Activated CD4-positive, alpha-beta memory T cell treated with anti-CD3 and anti-CD28 coated beads, Interleukin-2, amount 10 ng/mL, durations not matched to agents 7 days and 5 days (primary cell): ENCODE measurements around the gene TRMO. TPM values are rescaled to one million over a fixed set of nuclear protein-coding genes. Genes with fewer than 3 reads are reported as not detected.
"Not testable (repeated sequence)": the region's sequence is repeated elsewhere in the genome, so short reads cannot be mapped to it uniquely, and the experiment has no call there.

Source experiments
- CTCF ChIA-PET: fragments of 350-600 bp; sonication (Branson Sonifier 250); formaldehyde crosslinking; loops from one replicate; lab custom pipeline; 2021; ENCODE audit warnings: antibody characterized with exemption, inconsistent platforms; lab: Charles Lee
- POLR2A ChIA-PET: fragments of 350-600 bp; sonication (Branson Sonifier 250); formaldehyde crosslinking; loops from one replicate; lab custom pipeline; 2021; ENCODE audit warnings: antibody characterized with exemption; lab: Charles Lee
- DNase-seq: peaks from one replicate; pipeline ENCODE4 v3.0.0-alpha.2; 2020
- H3K27ac Mint-ChIP-seq: one replicate; pipeline ENCODE4 v1.8.0; 2021; ENCODE audit warnings: mild to moderate bottlenecking, mixed read lengths
- H3K27me3 Mint-ChIP-seq: one replicate; pipeline ENCODE4 v1.8.0; 2021; ENCODE audit warnings: mixed read lengths
- H3K36me3 Mint-ChIP-seq: one replicate; pipeline ENCODE4 v1.8.0; 2021; ENCODE audit warnings: low read depth, mixed read lengths
- H3K4me1 Mint-ChIP-seq: one replicate; pipeline ENCODE4 v1.8.0; 2021; ENCODE audit warnings: mixed read lengths
- H3K4me3 Mint-ChIP-seq: one replicate; pipeline ENCODE4 v1.8.0; 2021; ENCODE audit warnings: mild to moderate bottlenecking, mixed read lengths
- H3K9me3 Mint-ChIP-seq: one replicate; pipeline ENCODE4 v1.8.0; 2021; ENCODE audit warnings: mixed read lengths
- total RNA-seq, 2 experiments: library from RNA; stranded (reverse); gene quantifications; one replicate each; pipeline ENCODE4 v1.2.3, GENCODE V29; 2021

TRMO gene, protein sequence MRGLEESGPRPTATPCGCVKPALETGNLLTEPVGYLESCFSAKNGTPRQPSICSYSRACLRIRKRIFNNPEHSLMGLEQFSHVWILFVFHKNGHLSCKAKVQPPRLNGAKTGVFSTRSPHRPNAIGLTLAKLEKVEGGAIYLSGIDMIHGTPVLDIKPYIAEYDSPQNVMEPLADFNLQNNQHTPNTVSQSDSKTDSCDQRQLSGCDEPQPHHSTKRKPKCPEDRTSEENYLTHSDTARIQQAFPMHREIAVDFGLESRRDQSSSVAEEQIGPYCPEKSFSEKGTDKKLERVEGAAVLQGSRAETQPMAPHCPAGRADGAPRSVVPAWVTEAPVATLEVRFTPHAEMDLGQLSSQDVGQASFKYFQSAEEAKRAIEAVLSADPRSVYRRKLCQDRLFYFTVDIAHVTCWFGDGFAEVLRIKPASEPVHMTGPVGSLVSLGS
- total RNA-seq = 10 to 100 TPM; 25.4 to 27.4 TPM

DNA sequence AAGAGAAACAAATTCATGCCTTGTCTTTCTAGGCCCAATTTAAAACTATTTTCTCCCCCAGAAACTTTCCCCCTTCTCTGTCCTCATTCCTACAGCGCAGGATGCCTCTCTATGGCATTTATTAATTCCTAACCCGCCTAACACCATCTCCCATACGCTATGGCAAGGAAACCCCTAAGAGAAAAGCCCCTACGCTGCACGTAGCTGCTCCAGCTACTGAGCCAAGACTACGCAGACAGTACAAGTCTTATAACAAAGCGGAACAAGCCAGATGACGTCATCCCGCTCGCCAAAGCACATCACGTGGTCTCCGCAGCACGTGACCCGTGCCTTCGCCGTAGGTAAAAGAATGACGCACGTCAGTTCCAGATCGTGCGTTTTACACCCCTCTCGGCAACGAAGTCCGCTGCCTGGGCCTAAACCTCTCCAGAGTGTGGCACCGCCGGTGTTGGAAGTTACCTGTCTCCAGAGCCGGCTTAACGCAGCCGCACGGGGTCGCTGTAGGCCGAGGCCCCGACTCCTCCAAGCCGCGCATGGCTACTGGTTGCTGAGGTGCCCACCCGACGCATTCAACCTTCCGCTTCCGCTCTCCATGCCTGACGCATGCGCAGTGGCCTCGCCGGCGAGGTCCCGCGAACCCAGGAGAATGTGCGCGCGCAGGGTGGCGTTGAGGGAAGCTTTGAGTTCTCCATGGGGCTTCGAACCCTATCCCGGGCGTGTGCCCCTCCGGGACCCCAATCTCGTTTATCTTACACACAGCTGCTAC is at the start of gene TRMO:
Gene TRMO (minus strand): TSS at position 542 of the 766 bp plus-strand sequence. CDS start 7 bp downstream, at position 535.
- H3K36me3 Mint-ChIP-seq = peaks cover 11% of the 10 kb centered on the region
- peaks cover 4% of the 10 kb centered on the region for H3K27me3 Mint-ChIP-seq
- DNase-seq = peak; percentile 98
- CTCF ChIA-PET = interaction anchor here (0.6 to 9.2 kb wide), 37 partner anchors 8 to 391 kb away, joined by 3 to 175 read pairs (median 6); partner anchors contain the start of genes ANP32B, NANS and TBC1D2
- peaks cover 51% of the 10 kb centered on the region for H3K4me1 Mint-ChIP-seq
- peak within 1 kb of the TSS; percentile 93 for H3K4me3 Mint-ChIP-seq
- no peaks in the 10 kb centered on the region for H3K9me3 Mint-ChIP-seq
- peak within 1 kb of the TSS; percentile 98 for H3K27ac Mint-ChIP-seq
- POLR2A ChIA-PET = interaction anchor here (0.6 to 8.1 kb wide), 42 partner anchors 8 to 497 kb away, joined by 3 to 360 read pairs (median 6); partner anchors contain the start of genes ANP32B, HEMGN, NANS and NCBP1

DNA sequence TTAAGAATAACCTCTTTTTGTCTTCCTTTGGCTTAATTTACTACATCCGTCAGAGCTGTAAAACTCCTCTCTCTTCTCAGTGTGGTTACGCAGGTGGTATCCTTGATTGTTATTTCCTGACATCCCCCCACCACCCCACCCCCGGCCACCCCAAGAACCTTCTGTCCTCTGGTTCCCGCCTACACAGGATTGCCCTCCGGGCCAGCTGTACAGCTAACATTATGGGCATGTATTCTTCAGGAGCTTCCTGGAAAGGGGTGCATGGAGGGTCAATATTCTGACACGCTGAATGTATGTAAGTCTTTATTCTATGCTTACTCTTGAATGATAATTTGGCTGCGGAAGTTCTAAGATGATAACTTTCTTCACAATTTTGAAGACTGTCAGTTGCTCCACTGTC is 47.9 kb upstream of the TRMO start:
- POLR2A ChIA-PET = interaction anchor here (1.1 kb wide), 1 partner anchor 12 kb away, joined by 3 read pairs; no protein-coding TSS in a partner anchor
- H3K4me3 Mint-ChIP-seq = no peak overlapping the region
- DNase-seq = no peak
- no peaks in the 10 kb centered on the region for H3K36me3 Mint-ChIP-seq
- no peaks in the 10 kb centered on the region for H3K4me1 Mint-ChIP-seq
- peaks cover 18% of the 10 kb centered on the region for H3K27me3 Mint-ChIP-seq
- CTCF ChIA-PET = no interaction called here
- no peaks in the 10 kb centered on the region for H3K9me3 Mint-ChIP-seq
- H3K27ac Mint-ChIP-seq = no peak overlapping the region

DNA sequence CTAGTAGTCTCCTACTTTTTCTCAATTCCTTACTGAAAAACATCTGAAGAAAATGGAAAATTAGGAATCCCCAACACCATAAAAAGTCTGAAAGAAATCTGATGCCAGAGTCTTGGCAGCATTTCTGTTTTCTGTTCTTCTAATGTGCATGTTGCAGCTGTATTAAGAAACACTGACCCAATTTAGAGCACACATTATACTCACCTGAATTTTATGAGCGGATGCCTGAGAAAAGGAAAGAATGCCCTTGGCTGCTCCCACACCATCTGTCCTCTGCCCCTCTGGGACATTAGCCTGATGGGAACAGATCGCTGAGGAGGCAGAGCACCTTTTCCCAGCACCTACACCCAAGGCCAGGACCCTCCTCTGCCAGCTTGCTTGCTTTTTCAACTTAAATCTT is 46.7 kb upstream of the TRMO start:
- H3K4me1 Mint-ChIP-seq = peaks cover 1% of the 10 kb centered on the region
- POLR2A ChIA-PET = no interaction called here
- CTCF ChIA-PET = no interaction called here
- no peaks in the 10 kb centered on the region for H3K36me3 Mint-ChIP-seq
- DNase-seq = no peak
- H3K4me3 Mint-ChIP-seq = no peak overlapping the region
- H3K27ac Mint-ChIP-seq = no peak overlapping the region
- H3K27me3 Mint-ChIP-seq = peaks cover 17% of the 10 kb centered on the region
- no peaks in the 10 kb centered on the region for H3K9me3 Mint-ChIP-seq

DNA sequence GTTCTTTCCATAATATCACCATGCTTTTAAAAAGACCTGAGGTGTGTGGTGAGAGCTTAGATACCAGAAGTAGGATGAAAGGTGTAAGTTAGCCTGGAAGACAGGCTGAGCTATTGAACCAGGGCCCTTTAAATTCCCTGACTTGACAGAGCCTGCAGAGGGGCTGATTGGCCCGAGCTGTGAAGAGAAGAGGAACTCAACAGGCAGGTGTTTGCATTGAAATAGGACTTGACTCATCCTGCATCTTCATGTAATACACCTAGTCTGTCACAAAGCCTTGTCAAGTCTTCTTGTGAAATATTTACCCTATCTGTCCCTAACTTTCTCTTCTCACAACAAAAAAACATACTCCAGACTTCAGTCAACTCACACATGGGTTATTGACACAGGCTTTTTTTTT is 44.2 kb upstream of the TRMO start:
- H3K36me3 Mint-ChIP-seq = no peaks in the 10 kb centered on the region
- no peak overlapping the region for H3K4me3 Mint-ChIP-seq
- ChIA-PET CTCF (interaction anchor here (2.1 kb wide), 1 partner anchor 10 kb away, joined by 5 read pairs; no protein-coding TSS in a partner anchor), POLR2A (interaction anchor here (1.1 kb wide), 1 partner anchor 30 kb away, joined by 3 read pairs; no protein-coding TSS in a partner anchor)
- H3K27ac Mint-ChIP-seq = no peak overlapping the region
- no peak for DNase-seq
- no peaks in the 10 kb centered on the region for H3K9me3 Mint-ChIP-seq
- H3K27me3 Mint-ChIP-seq = peaks cover 1% of the 10 kb centered on the region
- peaks cover 10% of the 10 kb centered on the region for H3K4me1 Mint-ChIP-seq

DNA sequence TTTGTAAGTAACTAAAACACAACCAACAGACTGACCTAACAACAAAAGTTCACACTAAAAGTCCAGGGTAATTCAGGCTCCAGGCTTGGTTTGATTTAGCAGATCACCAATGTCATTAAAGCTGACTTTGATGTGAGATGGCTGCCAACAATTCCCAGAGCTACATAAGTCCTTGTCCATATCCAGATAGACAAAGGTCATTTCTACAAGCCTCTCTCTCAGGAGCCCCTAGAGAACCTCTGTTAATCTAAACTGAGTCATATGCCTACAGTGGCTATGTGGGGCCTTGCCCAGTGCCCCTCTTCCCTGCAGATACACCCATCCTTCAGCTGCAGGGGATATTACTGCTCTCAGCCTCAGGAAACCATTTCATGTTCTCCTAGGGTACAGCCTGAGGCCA is 42.6 kb upstream of the TRMO start:
- POLR2A ChIA-PET = no interaction called here
- Mint-ChIP-seq H3K4me1 (peaks cover 10% of the 10 kb centered on the region), H3K27ac (no peak overlapping the region), H3K27me3 (peaks cover 1% of the 10 kb centered on the region), H3K36me3 (no peaks in the 10 kb centered on the region), H3K4me3 (no peak overlapping the region), H3K9me3 (no peaks in the 10 kb centered on the region)
- DNase-seq = no peak
- CTCF ChIA-PET = interaction anchor here (0.6 to 1.9 kb wide), 3 partner anchors 10 to 41 kb away, joined by 3 to 5 read pairs (median 5); no protein-coding TSS in a partner anchor

DNA sequence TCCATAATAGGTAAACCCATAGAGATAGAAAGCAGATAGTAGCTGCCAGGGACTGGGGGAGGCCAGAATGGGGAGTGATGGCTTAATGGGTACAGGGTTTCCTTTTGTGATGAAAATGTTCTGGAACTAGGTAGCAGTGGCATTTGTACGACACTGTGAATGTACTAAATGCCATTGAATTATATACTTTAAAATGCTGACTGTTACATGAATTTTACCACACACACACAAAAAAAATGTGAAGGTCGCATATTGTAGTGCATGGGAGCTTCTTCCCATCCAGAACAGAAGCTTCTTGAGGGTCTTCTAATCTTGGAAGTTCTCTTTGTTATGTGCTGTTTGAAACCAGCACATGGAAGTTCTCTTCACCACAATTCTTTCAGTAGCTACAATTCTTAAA is 40.9 kb upstream of the TRMO start:
- no peaks in the 10 kb centered on the region for H3K9me3 Mint-ChIP-seq
- POLR2A ChIA-PET = interaction anchor here (1.3 to 2.9 kb wide), 3 partner anchors 20 to 42 kb away, joined by 4 to 14 read pairs (median 7); partner anchors contain the start of genes ANP32B and TRMO
- peaks cover 15% of the 10 kb centered on the region for H3K4me1 Mint-ChIP-seq
- no peak for DNase-seq
- no peaks in the 10 kb centered on the region for H3K36me3 Mint-ChIP-seq
- H3K27ac Mint-ChIP-seq = no peak overlapping the region
- CTCF ChIA-PET = interaction anchor here (2.1 to 2.7 kb wide), 2 partner anchors 10 to 40 kb away, joined by 9 to 11 read pairs; no protein-coding TSS in a partner anchor
- H3K27me3 Mint-ChIP-seq = peaks cover 1% of the 10 kb centered on the region
- no peak overlapping the region for H3K4me3 Mint-ChIP-seq

DNA sequence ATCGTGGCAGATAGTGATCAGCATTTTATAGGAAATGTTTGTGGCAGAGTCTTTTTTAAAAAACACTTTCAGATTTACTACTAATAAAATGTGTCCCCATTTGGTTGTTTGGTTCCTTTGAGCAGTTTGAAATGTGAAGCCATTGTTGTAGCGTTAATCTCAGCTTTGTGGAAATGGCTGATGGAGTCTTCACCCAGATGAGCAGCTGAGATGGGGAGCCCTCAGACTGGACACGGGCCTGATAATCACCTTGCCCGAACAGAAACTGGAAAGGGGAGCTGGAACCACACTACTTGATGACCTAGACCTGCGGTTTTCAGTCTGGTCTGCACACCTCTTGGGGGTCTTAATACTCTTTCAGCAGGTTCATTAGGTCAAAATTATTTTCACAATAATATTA is 40.3 kb upstream of the TRMO start:
- DNase-seq = no peak
- H3K27me3 Mint-ChIP-seq = no peaks in the 10 kb centered on the region
- ChIA-PET CTCF (interaction anchor here (1.0 to 2.7 kb wide), 3 partner anchors 9 to 73 kb away, joined by 3 to 11 read pairs (median 9); no protein-coding TSS in a partner anchor), POLR2A (interaction anchor here (1.3 to 2.9 kb wide), 3 partner anchors 20 to 41 kb away, joined by 4 to 14 read pairs (median 7); partner anchors contain the start of genes ANP32B and TRMO)
- H3K36me3 Mint-ChIP-seq = no peaks in the 10 kb centered on the region
- H3K9me3 Mint-ChIP-seq = no peaks in the 10 kb centered on the region
- no peak overlapping the region for H3K27ac Mint-ChIP-seq
- no peak overlapping the region for H3K4me3 Mint-ChIP-seq
- peaks cover 15% of the 10 kb centered on the region for H3K4me1 Mint-ChIP-seq

DNA sequence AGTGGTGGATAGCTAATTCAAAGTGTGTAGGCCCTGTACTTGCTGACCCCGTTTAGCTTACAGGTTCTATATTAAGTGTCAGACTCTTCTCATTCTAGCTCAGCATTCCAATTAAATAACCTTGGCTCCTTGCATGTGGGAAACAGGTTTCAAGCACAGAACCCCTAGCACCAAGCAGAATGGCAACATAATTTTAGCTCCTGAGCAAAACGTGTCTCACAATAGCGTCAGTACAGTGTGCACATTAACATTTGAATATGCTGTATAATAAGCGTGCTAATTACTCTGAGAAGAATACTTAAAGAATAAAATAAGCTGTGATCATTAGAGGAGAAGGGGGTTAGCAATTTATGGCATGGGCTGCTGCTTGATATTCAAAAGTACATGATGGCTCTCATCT is 39.8 kb upstream of the TRMO start:
- ChIA-PET POLR2A (interaction anchor here (0.6 to 2.9 kb wide), 4 partner anchors 21 to 59 kb away, joined by 3 to 14 read pairs (median 6); partner anchors contain the start of genes ANP32B and TRMO), CTCF (interaction anchor here (1.0 to 2.7 kb wide), 3 partner anchors 9 to 72 kb away, joined by 3 to 11 read pairs (median 9); no protein-coding TSS in a partner anchor)
- no peak for DNase-seq
- Mint-ChIP-seq H3K27me3 (no peaks in the 10 kb centered on the region), H3K4me1 (peaks cover 15% of the 10 kb centered on the region), H3K27ac (no peak overlapping the region), H3K9me3 (no peaks in the 10 kb centered on the region), H3K4me3 (no peak overlapping the region), H3K36me3 (no peaks in the 10 kb centered on the region)

DNA sequence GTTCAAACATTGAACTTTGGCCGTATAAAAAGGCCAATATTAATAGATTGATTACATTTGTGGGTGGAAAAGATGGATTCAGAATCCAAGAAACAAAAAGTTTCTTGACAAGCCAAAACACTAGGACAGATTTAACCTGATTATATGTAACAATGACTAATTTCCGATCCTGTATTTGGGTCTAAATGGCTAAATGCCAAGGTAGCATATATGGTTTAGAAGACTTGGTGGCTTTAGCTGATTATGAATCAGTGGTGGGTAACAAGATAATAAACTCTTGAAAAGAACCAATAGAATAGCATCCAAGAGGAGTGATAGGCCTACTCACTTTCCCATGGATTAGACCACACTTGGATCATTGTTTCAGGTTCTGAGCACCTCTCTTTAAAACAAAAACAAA is 39.1 kb upstream of the TRMO start:
- CTCF ChIA-PET = interaction anchor here (2.1 to 2.7 kb wide), 2 partner anchors 8 to 38 kb away, joined by 9 to 11 read pairs; no protein-coding TSS in a partner anchor
- Mint-ChIP-seq H3K9me3 (no peaks in the 10 kb centered on the region), H3K27me3 (no peaks in the 10 kb centered on the region), H3K36me3 (no peaks in the 10 kb centered on the region), H3K4me1 (peaks cover 15% of the 10 kb centered on the region), H3K4me3 (no peak overlapping the region), H3K27ac (no peak overlapping the region)
- POLR2A ChIA-PET = interaction anchor here (0.6 to 2.9 kb wide), 3 partner anchors 21 to 59 kb away, joined by 3 to 14 read pairs (median 7); partner anchors contain the start of genes ANP32B and TRMO
- DNase-seq = no peak

DNA sequence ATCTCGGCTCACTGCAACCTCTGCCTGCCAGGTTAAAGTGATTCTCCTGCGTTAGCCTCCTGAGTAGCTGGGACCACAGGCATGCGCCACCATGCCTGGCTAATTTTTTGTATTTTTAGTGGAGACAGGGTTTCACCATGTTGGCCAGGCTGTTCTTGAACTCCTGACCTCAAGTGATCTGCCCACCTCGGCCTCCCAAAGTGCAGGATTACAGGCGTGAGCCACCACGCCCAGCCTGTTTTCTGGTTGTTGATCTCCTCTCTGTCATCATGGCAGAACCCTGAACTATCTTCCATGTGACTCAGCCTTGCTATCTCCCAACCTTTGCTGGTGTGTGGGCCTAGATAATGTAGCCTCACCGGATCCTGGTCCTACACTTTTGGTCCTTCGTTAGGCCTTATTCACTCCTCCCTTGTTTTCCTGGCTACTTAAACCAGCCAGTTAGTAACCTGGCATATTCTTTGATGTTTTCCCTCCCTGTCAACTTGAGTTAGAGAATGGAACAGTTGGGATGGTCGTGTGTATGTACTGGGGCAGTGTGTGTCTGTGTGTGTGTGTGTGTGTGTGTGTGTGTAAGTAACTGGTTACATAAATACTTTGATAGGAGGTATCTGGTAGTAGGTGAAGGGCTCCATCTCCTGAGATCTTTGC is 38.5 kb upstream of the TRMO start:
- not testable (repeated sequence) for H3K27ac Mint-ChIP-seq, H3K9me3 Mint-ChIP-seq, H3K4me3 Mint-ChIP-seq, H3K36me3 Mint-ChIP-seq, DNase-seq, H3K27me3 Mint-ChIP-seq
- ChIA-PET POLR2A (interaction anchor here (2.2 to 2.8 kb wide), 3 partner anchors 22 to 39 kb away, joined by 6 to 10 read pairs (median 7); partner anchors contain the start of genes ANP32B and TRMO), CTCF (interaction anchor here (0.6 to 3.3 kb wide), 6 partner anchors 7 to 108 kb away, joined by 3 to 25 read pairs (median 3); partner anchors contain the start of genes ANP32B and TRMO)
- peaks cover 15% of the 10 kb centered on the region for H3K4me1 Mint-ChIP-seq

DNA sequence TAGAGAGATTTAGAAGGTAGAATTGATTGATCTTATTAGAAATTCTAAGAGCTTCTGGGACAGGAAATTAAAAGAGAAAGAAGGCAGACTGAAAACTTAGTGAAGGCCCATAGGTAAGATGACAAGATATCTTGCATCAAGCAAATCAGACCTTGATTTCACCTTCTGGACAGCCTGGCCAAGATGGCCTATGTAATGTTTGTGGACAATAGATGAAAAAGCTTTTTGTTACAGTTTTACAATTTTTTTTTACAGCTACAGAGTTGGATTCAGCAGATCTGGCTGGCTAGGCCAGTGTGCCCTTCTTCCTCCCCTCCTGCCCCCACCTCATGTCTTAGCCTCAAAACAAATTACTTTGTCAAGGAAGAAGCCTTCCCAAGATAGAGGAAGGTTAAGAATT is 37.3 kb upstream of the TRMO start:
- no peak for DNase-seq
- H3K9me3 Mint-ChIP-seq = no peaks in the 10 kb centered on the region
- H3K4me3 Mint-ChIP-seq = no peak overlapping the region
- no peak overlapping the region for H3K27ac Mint-ChIP-seq
- ChIA-PET POLR2A (interaction anchor here (2.2 to 2.8 kb wide), 2 partner anchors 23 to 37 kb away, joined by 6 to 10 read pairs; partner anchors contain the start of genes ANP32B and TRMO), CTCF (interaction anchor here (1.1 to 3.3 kb wide), 2 partner anchors 34 to 36 kb away, joined by 3 to 25 read pairs; partner anchors contain the start of gene TRMO)
- H3K36me3 Mint-ChIP-seq = no peaks in the 10 kb centered on the region
- peaks cover 15% of the 10 kb centered on the region for H3K4me1 Mint-ChIP-seq
- no peaks in the 10 kb centered on the region for H3K27me3 Mint-ChIP-seq
